HG02981 (cell line): ENCODE measurements around the gene SEPTIN5.
"Not testable (repeated sequence)": the region's sequence is repeated elsewhere in the genome, so short reads cannot be mapped to it uniquely, and the experiment has no call there.

ENCODE experiments used
- ATAC-seq: cut with Tn5 transposase; IDR thresholded peaks from one replicate; pipeline ENCODE4 v1.9.1; 2021; ENCODE audit warnings: mild to moderate bottlenecking, moderate library complexity; ENCODE audit not compliant: unreplicated experiment

SEPTIN5 gene

DNA sequence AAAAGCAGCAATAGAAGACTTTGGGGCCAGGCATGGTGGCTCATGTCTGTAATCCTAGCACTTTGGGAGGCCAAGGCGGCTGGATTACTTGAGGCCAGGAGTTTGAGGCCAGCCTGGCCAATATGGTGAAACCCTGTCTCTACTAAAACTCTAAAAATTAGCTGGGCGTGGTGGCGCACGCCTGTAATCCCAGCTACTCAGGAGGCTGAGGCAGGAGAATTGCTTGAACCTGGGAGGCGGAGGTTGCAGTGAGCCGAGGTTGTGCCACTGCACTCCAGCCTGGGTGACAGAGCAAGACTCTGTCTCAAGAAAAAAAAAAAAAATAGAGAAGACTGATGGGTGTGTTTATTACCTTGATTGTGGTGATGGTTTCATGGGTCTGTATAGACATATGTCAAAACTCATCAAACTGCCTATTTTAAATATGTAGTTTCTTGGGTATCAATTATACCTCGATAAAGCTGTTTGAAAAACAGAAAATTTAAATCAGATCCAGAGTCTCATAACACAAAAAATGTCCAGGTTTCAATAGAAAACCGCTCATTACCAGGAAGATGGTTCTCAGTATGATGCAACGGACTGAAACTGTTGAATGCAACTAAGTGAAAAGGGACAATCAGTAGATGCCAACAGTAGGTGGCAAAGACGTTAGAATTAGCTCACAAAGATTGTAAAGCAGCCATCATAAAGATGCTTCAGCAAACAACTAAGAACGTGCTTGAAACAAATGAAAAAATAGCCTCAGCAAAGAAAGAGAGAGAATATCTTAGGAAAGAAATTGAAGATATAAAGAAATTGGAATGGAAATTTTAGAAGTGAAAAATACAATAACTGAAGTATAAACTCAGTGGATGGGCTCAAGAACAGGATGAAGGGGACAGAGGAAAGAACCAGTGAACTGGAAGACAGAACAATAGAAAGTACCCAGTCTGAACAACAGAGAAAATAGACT, 33.1 kb upstream of the SEPTIN5 start:
- no peak for ATAC-seq

DNA sequence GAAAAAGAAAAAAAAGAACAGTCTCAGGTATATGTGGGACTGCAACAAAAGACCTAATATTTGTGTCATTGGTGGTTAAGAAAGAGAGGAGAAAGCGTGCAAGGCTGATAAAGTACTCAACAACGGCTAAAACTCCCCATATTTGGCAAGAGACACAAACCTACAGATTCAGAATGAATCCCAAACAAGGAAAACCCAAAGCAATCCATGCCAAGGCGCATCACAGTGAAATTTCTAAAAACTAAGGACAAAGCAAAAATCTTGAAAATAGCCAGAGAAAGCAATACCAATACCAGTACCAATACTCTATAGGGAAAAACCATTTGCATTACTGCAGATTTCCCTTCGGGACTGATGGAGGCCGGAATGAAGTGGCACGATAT, 32.4 kb upstream of the SEPTIN5 start:
- ATAC-seq: no peak

DNA sequence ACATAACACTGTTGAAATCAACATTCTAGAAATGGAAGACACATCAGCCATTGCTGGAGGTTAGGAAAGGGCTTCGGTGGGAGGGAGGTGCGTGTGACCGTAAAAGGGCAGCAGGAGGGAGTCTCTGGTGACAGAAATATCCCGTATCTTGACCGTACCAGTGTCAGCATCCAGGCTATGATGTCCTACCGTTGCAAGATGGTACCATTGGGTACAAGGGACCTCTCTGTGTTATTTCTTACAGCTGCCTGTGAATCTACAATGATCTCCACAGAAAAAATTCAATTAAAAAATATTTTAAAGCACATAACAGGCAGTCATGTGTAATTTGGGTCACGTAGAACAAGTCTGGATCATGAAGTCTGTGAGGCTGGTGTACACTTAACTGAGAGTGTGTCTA, 27.4 kb upstream of the SEPTIN5 start:
- no peak for ATAC-seq

GRCh38 chr22:19687561-19688300, 26.6 kb upstream of the SEPTIN5 start:
- ATAC-seq: no peak

DNA sequence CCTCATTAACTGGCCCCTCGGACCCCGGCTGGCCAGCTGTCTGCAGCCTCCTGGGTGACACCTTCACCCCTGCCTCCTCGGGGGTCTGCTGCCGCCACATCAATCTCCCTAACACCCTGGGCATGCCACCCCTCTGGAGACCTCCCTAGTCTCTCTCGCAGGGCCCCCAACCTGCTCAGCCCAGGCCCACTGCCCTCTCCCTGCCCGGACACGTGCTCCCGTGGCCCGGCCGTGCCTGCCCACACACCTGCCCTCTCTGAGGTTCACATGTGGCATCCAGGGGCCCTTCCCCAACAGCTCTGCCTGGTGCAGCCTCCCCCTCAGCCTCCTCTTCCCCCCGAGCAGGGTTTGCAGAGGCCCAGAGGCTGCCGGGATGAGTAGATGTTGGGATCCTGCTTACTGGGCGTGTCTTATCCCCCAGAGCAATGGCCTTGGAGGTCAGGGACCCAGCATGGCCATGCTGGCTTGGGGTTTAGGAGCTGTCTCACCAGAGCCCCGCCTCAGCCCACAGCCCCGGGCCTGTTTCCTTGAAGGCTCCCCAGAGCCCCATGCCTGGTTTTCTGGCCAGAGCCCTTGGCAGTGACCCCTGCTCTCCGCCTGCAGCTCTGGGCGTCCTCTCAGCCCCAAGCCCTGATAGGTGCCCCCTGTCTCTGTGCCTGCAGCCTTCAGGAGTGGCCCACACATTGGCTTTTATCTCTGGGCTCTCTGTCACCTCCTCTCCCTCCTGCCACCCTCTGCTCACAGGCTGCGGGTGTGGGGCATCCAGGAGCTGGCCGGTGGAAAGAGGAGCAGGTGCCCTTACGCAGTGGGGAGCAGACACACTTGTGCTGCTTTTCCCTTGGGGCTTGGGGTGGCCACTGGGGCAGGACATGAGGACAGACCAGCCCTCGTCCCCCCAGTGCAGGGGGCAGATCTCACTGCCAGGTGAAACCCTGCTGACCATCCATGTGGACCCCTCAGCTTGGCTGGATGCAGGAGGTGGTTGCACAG, 25.7 kb upstream of the SEPTIN5 start:
- no peak for ATAC-seq

DNA sequence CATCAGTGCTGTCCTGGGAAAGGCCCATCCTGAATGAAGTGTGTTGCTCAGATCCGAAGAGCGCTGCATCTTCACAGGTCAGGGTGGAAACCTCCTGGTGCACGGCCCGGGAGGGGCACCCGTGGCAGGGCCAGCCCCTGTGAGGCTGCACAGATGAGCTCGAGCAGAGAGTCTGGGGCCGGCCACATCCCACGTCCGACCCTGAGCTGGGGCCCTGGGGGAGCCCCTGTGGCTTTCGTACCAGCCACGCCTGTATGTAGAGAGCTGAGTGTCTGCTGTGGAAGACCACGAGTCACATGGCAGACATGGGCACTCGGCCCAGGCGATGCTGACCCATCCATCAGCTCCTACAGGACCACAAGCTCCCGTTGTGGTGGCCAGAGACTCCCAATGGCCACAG, 24.9 kb upstream of the SEPTIN5 start:
- no peak for ATAC-seq

- ATAC-seq: no peak
These were observed 23.1 kb upstream of the SEPTIN5 start for GRCh38 chr22:19691007-19691720.

- ATAC-seq: no peak
These were observed 22.5 kb upstream of the SEPTIN5 start for GRCh38 chr22:19691721-19692341.

- no peak for ATAC-seq
These were observed 20.7 kb upstream of the SEPTIN5 start for GRCh38 chr22:19693581-19693980.

- no peak for ATAC-seq
These were observed 20.2 kb upstream of the SEPTIN5 start for GRCh38 chr22:19693981-19694670.

DNA sequence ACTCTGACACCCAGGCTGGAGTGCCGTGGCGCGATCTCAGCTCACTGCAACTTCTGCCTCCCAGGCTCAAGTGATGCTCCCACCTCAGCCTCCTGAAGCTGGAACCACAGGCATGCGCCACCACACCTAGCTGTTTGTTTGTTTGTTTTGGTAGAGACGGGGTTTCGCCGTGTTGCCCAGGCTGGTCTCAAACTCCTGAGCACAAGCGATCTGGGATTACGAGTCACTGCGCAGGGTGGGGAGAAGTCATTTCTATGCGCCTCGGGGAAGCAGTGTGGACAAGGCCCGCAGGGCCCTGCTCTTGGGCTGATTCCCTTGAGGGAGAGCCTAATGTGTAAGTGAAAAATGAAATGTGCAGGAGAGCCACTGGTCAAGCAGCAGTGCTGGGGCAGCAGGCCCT, 19.6 kb upstream of the SEPTIN5 start:
- ATAC-seq: no peak

GRCh38 chr22:19696504-19697276, 17.6 kb upstream of the SEPTIN5 start:
- ATAC-seq: no peak

DNA sequence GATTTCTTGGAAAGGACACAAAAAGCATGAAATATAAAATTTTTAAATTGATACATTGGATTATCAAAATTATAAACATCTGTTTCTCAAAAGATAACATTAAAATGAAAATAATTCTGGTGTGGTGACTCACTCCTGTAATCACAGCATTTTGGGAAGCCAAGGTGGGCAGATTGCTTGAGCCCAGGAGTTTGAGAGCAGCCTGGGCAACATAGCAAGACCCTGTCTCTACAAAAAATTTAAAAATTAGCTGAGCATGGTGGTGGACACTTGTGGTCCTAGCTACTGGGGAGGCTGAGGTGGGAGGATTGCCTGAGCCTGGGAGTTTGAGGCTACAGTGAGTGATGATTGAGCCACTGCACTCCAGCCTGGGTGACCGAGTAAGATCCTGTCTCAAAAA, 16.4 kb upstream of the SEPTIN5 start:
- ATAC-seq: not testable (repeated sequence)

- ATAC-seq: no peak
These were observed 13.4 kb upstream of the SEPTIN5 start for GRCh38 chr22:19700790-19701419.

- no peak for ATAC-seq
These were observed 12.7 kb upstream of the SEPTIN5 start for GRCh38 chr22:19701420-19702145.

DNA sequence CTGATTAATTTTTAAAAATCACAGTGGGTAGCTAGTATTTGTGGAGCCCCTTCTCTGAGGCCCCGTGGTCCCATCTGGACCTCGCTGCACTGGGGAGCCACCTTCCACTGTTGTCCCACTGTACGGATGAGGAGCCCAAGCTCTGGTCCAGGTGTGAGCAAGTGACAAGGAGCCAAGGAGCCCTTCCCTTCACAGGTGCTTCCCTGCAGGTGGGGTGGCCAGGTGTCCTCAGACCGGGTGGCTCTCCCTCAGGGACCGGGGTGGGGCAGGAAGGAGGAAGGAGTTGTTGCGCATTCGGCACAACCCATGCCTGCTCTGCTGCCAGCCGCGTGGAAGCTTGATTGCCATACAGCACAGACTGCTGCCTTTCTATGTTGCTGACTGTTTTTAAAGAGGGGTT, 10.4 kb upstream of the SEPTIN5 start:
- ATAC-seq: no peak

DNA sequence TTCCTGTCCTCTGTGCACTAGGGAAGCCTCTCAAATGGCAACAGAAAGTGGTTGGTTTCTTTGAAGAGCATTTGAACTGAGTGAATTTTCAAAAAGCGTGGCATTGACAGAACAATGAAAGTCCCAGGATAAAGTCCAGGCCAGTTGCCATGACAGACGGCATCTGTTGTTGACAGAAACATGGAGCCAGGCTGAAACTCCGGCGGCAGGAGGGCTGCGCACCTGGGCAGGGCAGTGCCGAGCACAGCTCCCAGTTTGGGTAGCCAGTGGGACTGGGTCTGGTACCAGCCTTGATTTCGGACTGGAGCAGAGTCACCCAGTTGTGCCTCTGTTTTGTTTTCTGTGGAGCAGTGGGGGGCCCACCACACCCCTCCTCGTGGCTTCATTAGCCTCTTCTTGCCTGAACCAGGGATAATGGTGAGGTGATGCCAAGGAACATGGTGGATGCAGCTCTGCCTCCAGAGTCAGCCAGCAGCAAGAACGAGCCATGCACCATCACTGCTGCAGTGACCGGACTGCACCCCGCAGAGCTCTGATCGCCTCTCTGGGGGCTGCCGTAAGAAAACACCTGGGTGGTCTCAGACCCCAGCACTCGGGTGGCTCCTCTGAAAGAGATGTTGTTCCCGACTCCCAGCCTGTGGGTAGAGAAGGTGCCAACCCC, 9.8 kb upstream of the SEPTIN5 start:
- ATAC-seq: no peak
